Gastroesophageal sphincter (tissue), 4 donors: ENCODE data around the gene ZNF367. TPM values are rescaled to one million over a fixed set of nuclear protein-coding genes. Genes with fewer than 3 reads are reported as not detected.

Experiments
- ATAC-seq: fragments of 150-250 bp; one replicate; pipeline ENCODE4 v1.9.1; 2016; ENCODE audit warnings: mild to moderate bottlenecking, moderate library complexity
- H3K27ac ChIP-seq, 4 donors: fragments of 200-600 bp; sonication (generic) in 3 of 4; 1 replicate in 3 of 4; 2 replicates in 1 of 4; pipeline ENCODE4 v1.5.1; 2016 to 2019
- H3K27me3 ChIP-seq: fragments of 200-600 bp; sonication (generic); one replicate; pipeline ENCODE4 v1.5.1; 2019
- H3K36me3 ChIP-seq, 2 donors: fragments of 200-600 bp; sonication (generic); one replicate each; pipeline ENCODE4 v1.5.1; 2019; ENCODE audit warnings: control low read depth in 1 of 2
- H3K4me1 ChIP-seq, 3 donors: fragments of 200-600 bp; sonication (generic); 1 replicate in 2 of 3; 2 replicates in 1 of 3; pipeline ENCODE4 v1.5.1; 2016 to 2019; ENCODE audit warnings: control low read depth in 2 of 3
- H3K4me3 ChIP-seq, 2 donors: fragments of 200-600 bp; sonication (generic); one replicate each; pipeline ENCODE4 v1.5.1; 2019; ENCODE audit warnings: mild to moderate bottlenecking in 1 of 2, moderate library complexity in 1 of 2
- H3K9me3 ChIP-seq, 3 donors: fragments of 200-600 bp; sonication (generic); one replicate each; pipeline ENCODE4 v1.5.1; 2017 to 2019; ENCODE audit warnings: control low read depth in 2 of 3
- CTCF ChIP-seq, 4 experiments: fragments of 200-600 bp in 2 of 4; fragments of 450-650 bp in 2 of 4; sonication (generic) in 1 of 4; IDR thresholded peaks; one replicate each; pipeline ENCODE4 v1.5.1; 2017 to 2019; ENCODE audit warnings: antibody characterized with exemption in 4 of 4, mild to moderate bottlenecking in 2 of 4, moderate library complexity in 2 of 4
- EP300 ChIP-seq: sonication (generic); formaldehyde crosslinking; IDR thresholded peaks from one replicate; pipeline ENCODE4 v1.6.1; 2017; ENCODE audit warnings: antibody characterized with exemption, mild to moderate bottlenecking
- POLR2A ChIP-seq, 2 donors: fragments of 450-650 bp; IDR thresholded peaks; one replicate each; pipeline ENCODE4 v1.6.1; 2017; ENCODE audit warnings: antibody characterized with exemption in 2 of 2, mild to moderate bottlenecking in 2 of 2, moderate library complexity in 1 of 2
- POLR2AphosphoS5 ChIP-seq: sonication (generic); formaldehyde crosslinking; IDR thresholded peaks from one replicate; pipeline ENCODE4 v1.6.1; 2017; ENCODE audit warnings: antibody characterized with exemption
- WGBS, 2 donors: methylation state at CpG; one replicate each; pipeline ENCODE4 v1.1.5; 2018; ENCODE audit warnings: low coverage in 1 of 2; 5-methylcytosine and 5-hydroxymethylcytosine counted together
- total RNA-seq, 4 donors: library from RNA; depleted of rRNA; stranded (reverse); fragments of >200 nt; gene quantifications; one replicate each; pipeline ENCODE4 v1.1.0, GENCODE V29; 2016

Gene ZNF367
- 1 to 10 TPM; 1.4 to 3.7 (median 2.5) TPM for total RNA-seq

DNA sequence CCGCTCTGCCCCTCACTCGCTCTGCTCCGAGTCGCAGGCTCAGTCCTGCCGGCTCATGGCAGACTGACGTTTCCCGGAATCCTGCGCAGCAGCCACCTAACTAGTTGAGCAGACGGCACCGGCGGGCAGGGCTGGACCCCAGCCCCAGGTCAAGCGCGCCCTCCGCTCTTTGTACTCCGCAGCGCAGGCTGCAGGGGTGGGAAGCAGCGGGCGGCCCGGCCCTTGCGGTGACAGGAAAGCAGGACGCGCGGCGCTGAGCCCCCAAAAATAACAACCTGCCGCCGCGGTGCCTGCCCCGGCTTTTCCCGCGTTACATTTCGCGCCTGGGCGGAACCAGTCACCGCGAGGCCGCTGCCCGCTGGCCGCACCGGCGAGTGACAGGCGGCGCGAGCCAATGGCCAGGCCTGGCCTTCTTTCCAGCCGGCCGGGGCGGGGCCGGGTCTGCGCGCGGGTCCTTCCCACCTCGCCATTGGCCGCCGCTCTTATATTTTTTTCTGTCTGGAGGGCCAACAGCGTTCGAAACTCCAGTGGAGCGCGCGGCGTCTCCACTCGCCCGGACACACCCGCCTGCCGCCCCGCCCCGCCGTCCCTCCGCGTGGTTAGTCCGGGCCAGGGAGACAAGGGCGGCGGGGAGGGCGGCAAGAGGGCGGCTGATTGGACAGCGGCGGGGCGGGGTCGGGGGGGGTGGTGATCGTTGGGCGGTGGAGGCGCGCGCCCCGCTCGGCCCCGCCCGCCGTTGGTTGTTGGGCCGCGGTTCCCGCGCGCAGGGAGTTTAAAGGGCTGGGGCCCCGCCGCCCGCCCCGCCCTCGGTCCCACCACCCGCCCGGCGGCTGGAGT, at the start of gene ZNF367:
TSS of gene ZNF367 (minus strand) at position 288 of the 837 bp plus-strand sequence. CDS start 338 bp downstream, outside the sequence.
- peak within 1 kb of the TSS; percentile 89 to 100 (median 98) for H3K27ac ChIP-seq
- no CpG with 5 or more reads among the region's 100 CpGs for WGBS, 2 donors
- peak; percentile 94 for ATAC-seq
- H3K27me3 ChIP-seq, result no peaks in the 10 kb centered on the region
- no peaks in the 10 kb centered on the region for H3K36me3 ChIP-seq
- no peaks in the 10 kb centered on the region for H3K9me3 ChIP-seq
- H3K4me3 ChIP-seq, result peak within 1 kb of the TSS; percentile 71 to 87
- peak; percentile 62 for TF ChIP-seq POLR2AphosphoS5
- TF ChIP-seq POLR2A (IDR thresholded peaks at IDR 0.05), result peak; percentile 23 to 28
- TF ChIP-seq CTCF (IDR thresholded peaks at IDR 0.05), result no peak
- TF ChIP-seq EP300, result no peak
- peaks cover 2 to 37% (median 25%) of the 10 kb centered on the region in 3 donors for H3K4me1 ChIP-seq

DNA sequence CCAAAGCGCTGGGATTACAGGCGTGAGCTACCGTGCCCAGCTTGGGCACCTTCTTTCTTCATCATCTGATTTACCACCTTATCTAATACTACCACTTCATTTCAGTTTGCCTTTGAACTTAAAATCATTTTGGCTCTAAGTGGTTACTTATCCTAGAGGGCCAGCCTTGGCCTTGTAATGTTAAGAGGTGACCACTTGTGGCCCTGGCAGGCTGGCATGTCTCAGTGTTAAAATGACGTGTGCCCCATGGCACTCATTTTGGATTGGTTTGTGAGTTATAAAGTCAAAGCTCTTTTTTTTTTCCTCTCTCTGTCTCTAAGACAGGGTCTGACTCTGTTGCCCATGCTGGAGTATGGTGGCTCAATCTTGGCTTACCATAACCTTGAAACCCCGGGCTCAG, 49.6 kb upstream of the ZNF367 start:
- Histone ChIP-seq H3K9me3 (no peaks in the 10 kb centered on the region), H3K27me3 (no peaks in the 10 kb centered on the region), H3K27ac (no peak overlapping the region), H3K4me1 (no peaks in the 10 kb centered on the region), H3K4me3 (no peak overlapping the region), H3K36me3 (peaks cover 0 to 87% of the 10 kb centered on the region in 2 donors)
- 94 to 97% methylated on average over 3 to 5 of the region's 5 CpGs for WGBS, 2 donors
- no peak for ATAC-seq
- no peak for TF ChIP-seq CTCF (IDR thresholded peaks at IDR 0.05)

GRCh38 chr9:96464426-96464825, 46.3 kb upstream of the ZNF367 start:
- no peak for TF ChIP-seq CTCF (IDR thresholded peaks at IDR 0.05)
- TF ChIP-seq POLR2A (IDR thresholded peaks at IDR 0.05), result no peak
- no peak for TF ChIP-seq EP300
- TF ChIP-seq POLR2AphosphoS5, result no peak
- no peak for ATAC-seq
- WGBS, 2 donors, result 55 to 63% methylated on average over 6 of the region's 6 CpGs

GRCh38 chr9:96462541-96462940, 44.4 kb upstream of the ZNF367 start:
- no peak overlapping the region for H3K27ac ChIP-seq
- no peak overlapping the region for H3K4me3 ChIP-seq
- peaks cover 0 to 2% (median 0%) of the 10 kb centered on the region in 3 donors for H3K4me1 ChIP-seq
- H3K36me3 ChIP-seq, result peaks cover 0 to 71% of the 10 kb centered on the region in 2 donors
- H3K9me3 ChIP-seq, result no peaks in the 10 kb centered on the region
- ATAC-seq, result no peak
- TF ChIP-seq POLR2A (IDR thresholded peaks at IDR 0.05) (no peak), CTCF (IDR thresholded peaks at IDR 0.05) (no peak), EP300 (no peak), POLR2AphosphoS5 (no peak)
- 100% methylated on average over 5 to 6 of the region's 6 CpGs for WGBS, 2 donors
- H3K27me3 ChIP-seq, result no peaks in the 10 kb centered on the region

More at GRCh38 chr9:96464426-96464825, 46.3 kb upstream of the ZNF367 start:
- no peak overlapping the region for H3K4me3 ChIP-seq
- H3K9me3 ChIP-seq, result no peaks in the 10 kb centered on the region
- peaks cover 0 to 77% of the 10 kb centered on the region in 2 donors for H3K36me3 ChIP-seq
- H3K27ac ChIP-seq, result no peak overlapping the region
- H3K27me3 ChIP-seq, result no peaks in the 10 kb centered on the region
- H3K4me1 ChIP-seq, result no peaks in the 10 kb centered on the region

DNA sequence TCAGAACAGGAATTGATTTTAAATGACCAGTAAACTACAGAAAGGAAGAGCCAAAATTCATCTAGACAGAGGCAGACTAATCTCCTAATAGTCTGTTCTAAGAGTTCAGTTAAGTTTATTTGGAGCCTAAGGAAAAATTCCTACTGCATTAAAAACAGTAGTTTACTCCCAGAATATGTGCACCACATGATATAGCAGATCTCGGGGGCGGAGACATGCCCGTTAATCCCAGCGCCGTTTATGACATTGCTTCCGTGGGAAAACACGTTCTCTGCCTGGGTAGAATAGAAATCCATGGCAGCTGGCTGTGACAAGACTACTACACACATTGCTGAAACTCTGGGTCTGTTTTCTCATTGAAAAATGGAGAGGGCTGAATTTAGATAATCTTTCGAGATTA, 43.2 kb upstream of the ZNF367 start:
- Histone ChIP-seq H3K27ac (no peak overlapping the region), H3K27me3 (no peaks in the 10 kb centered on the region), H3K36me3 (peaks cover 0 to 59% of the 10 kb centered on the region in 2 donors), H3K9me3 (no peaks in the 10 kb centered on the region), H3K4me1 (peaks cover 0 to 9% (median 0%) of the 10 kb centered on the region in 3 donors), H3K4me3 (no peak overlapping the region)
- 85 to 96% methylated on average over 8 of the region's 8 CpGs for WGBS, 2 donors
- ATAC-seq, result no peak
- TF ChIP-seq POLR2A (IDR thresholded peaks at IDR 0.05), result no peak
- no peak for TF ChIP-seq POLR2AphosphoS5
- no peak for TF ChIP-seq CTCF (IDR thresholded peaks at IDR 0.05)
- TF ChIP-seq EP300, result no peak
